Activated CD4-positive, alpha-beta T cell treated with anti-CD3 and anti-CD28 coated beads, Interleukin-2, amount 50 U/mL, for 1 hour (primary cell): Measurements from ENCODE around the gene RGMA.

Experiments used
- DNase-seq: peaks from one replicate; pipeline ENCODE4 v3.0.0-alpha.2; 2020

The RGMA gene

GRCh38 chr15:93091465-93091864 is 2.5 kb upstream of the RGMA start:
- no peak for DNase-seq

GRCh38 chr15:93089727-93090305 is 805 bp upstream of the RGMA start:
- no peak for DNase-seq

GRCh38 chr15:93088200-93088980 is 621 bp downstream of the RGMA start:
- no peak for DNase-seq

- peak; percentile 59 for DNase-seq
These were observed 1.2 kb downstream of the RGMA start for GRCh38 chr15:93087825-93088199.

- no peak for DNase-seq
These were observed 2.2 kb downstream of the RGMA start for GRCh38 chr15:93086791-93087190.

GRCh38 chr15:93085692-93086091 is 3.3 kb downstream of the RGMA start:
- no peak for DNase-seq

GRCh38 chr15:93082861-93083260 is 6.2 kb downstream of the RGMA start:
- no peak for DNase-seq

- DNase-seq, result no peak
These were observed 7.6 kb downstream of the RGMA start for GRCh38 chr15:93081399-93081798.

- no peak for DNase-seq
These were observed 8.6 kb downstream of the RGMA start for GRCh38 chr15:93080451-93080850.

GRCh38 chr15:93076875-93077274 is 12.1 kb downstream of the RGMA start:
- DNase-seq, result no peak

GRCh38 chr15:93076217-93076616 is 12.8 kb downstream of the RGMA start:
- DNase-seq, result no peak

- DNase-seq, result no peak
These were observed 14.4 kb downstream of the RGMA start for GRCh38 chr15:93074599-93074998.

- DNase-seq, result no peak
These were observed 15.5 kb downstream of the RGMA start for GRCh38 chr15:93073465-93073952.

- no peak for DNase-seq
These were observed 16.3 kb downstream of the RGMA start for GRCh38 chr15:93072411-93073394.

GRCh38 chr15:93072011-93072410 is 17.0 kb downstream of the RGMA start:
- DNase-seq, result no peak

GRCh38 chr15:93071469-93071936 is 17.5 kb downstream of the RGMA start:
- no peak for DNase-seq

GRCh38 chr15:93070551-93071296 is 18.3 kb downstream of the RGMA start:
- DNase-seq, result no peak

GRCh38 chr15:93070132-93070531 is 18.9 kb downstream of the RGMA start:
- no peak for DNase-seq

GRCh38 chr15:93068581-93069199 is 20.3 kb downstream of the RGMA start:
- DNase-seq, result no peak

- DNase-seq, result no peak
These were observed 21.3 kb downstream of the RGMA start for GRCh38 chr15:93067649-93068085.

GRCh38 chr15:93066834-93067648 is 22.0 kb downstream of the RGMA start:
- DNase-seq, result no peak
